Peyer's patch (tissue), 4 donors: Measurements from ENCODE around the gene LITAF.

ENCODE experiments used
- POLR2A ChIP-seq, 2 donors: fragments of 450-650 bp; IDR thresholded peaks; one replicate each; pipeline ENCODE4 v1.5.1; 2017; ENCODE audit warnings: antibody characterized with exemption in 2 of 2, mild to moderate bottlenecking in 2 of 2, moderate library complexity in 2 of 2
- TF ChIP-seq, protein P1 (sequence below), 6 experiments: fragments of 450-650 bp in 4 of 6; fragments of 200-600 bp in 2 of 6; sonication (generic) in 1 of 6; IDR thresholded peaks; one replicate each; pipeline ENCODE4 v1.5.1; 2017 to 2019; ENCODE audit warnings: antibody characterized with exemption in 6 of 6, mild to moderate bottlenecking in 3 of 6, moderate library complexity in 1 of 6

DNA sequence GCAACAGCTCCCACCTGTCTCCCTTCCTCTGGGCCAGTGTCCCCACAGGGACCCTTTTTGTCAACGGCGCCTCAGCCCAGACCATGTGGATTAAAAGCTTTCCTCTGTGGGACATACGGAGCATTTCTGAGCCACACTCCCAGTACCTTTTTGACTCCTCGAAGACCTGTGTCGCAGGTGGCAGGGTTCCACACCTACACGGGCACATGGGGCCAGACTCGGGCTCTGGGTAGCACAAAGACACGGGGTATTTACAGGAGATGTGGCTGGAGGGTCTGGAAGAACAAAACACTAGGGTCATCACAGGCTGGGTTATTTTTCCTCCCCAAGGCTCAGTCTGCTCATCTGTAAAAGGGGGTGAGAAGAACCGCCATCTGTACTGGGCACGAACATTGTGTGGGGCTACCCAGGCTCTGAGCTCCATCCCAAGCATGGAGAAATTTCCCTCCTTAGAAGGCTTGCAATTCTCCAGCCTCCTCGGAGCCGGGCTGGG is 49.0 kb upstream of the LITAF start:
- TF ChIP-seq POLR2A (IDR thresholded peaks at IDR 0.05), result no peak
- TF ChIP-seq, protein P1, sequence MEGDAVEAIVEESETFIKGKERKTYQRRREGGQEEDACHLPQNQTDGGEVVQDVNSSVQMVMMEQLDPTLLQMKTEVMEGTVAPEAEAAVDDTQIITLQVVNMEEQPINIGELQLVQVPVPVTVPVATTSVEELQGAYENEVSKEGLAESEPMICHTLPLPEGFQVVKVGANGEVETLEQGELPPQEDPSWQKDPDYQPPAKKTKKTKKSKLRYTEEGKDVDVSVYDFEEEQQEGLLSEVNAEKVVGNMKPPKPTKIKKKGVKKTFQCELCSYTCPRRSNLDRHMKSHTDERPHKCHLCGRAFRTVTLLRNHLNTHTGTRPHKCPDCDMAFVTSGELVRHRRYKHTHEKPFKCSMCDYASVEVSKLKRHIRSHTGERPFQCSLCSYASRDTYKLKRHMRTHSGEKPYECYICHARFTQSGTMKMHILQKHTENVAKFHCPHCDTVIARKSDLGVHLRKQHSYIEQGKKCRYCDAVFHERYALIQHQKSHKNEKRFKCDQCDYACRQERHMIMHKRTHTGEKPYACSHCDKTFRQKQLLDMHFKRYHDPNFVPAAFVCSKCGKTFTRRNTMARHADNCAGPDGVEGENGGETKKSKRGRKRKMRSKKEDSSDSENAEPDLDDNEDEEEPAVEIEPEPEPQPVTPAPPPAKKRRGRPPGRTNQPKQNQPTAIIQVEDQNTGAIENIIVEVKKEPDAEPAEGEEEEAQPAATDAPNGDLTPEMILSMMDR (IDR thresholded peaks at IDR 0.05), result no peak
